HG02943 (cell line): Measurements from ENCODE around the gene TXNRD1.

Experiments
- ATAC-seq: cut with Tn5 transposase; IDR thresholded peaks from one replicate; pipeline ENCODE4 v1.9.1; 2021; ENCODE audit warnings: mild to moderate bottlenecking, low read depth, moderate library complexity; ENCODE audit not compliant: unreplicated experiment

The TXNRD1 gene

GRCh38 chr12:104360157-104360556 is 144.6 kb downstream of the TXNRD1 start:
- ATAC-seq: no peak

- no peak for ATAC-seq
Observed at GRCh38 chr12:104360983-104361707, 145.6 kb downstream of the TXNRD1 start.

- no peak for ATAC-seq
Observed at GRCh38 chr12:104365921-104366410, 150.4 kb downstream of the TXNRD1 start.

GRCh38 chr12:104369708-104370107 is 154.1 kb downstream of the TXNRD1 start:
- no peak for ATAC-seq

- no peak for ATAC-seq
Observed at GRCh38 chr12:104371043-104371870, 155.7 kb downstream of the TXNRD1 start.

GRCh38 chr12:104372061-104372720 is 156.6 kb downstream of the TXNRD1 start:
- no peak for ATAC-seq

GRCh38 chr12:104372721-104373335 is 157.2 kb downstream of the TXNRD1 start:
- no peak for ATAC-seq

- no peak for ATAC-seq
Observed at GRCh38 chr12:104374071-104374470, 158.5 kb downstream of the TXNRD1 start.

- no peak for ATAC-seq
Observed at GRCh38 chr12:104374806-104375205, 159.2 kb downstream of the TXNRD1 start.

- no peak for ATAC-seq
Observed at GRCh38 chr12:104375775-104376174, 160.2 kb downstream of the TXNRD1 start.

- ATAC-seq: no peak
Observed at GRCh38 chr12:104376650-104377513, 161.3 kb downstream of the TXNRD1 start.

GRCh38 chr12:104377514-104377812 is 161.9 kb downstream of the TXNRD1 start:
- ATAC-seq: no peak

GRCh38 chr12:104378427-104378826 is 162.8 kb downstream of the TXNRD1 start:
- no peak for ATAC-seq

- no peak for ATAC-seq
Observed at GRCh38 chr12:104381341-104381730, 165.8 kb downstream of the TXNRD1 start.

GRCh38 chr12:104381731-104382480 is 166.3 kb downstream of the TXNRD1 start:
- ATAC-seq: peak; percentile 69

GRCh38 chr12:104384141-104384880 is 168.7 kb downstream of the TXNRD1 start:
- no peak for ATAC-seq

GRCh38 chr12:104385510-104385909 is 169.9 kb downstream of the TXNRD1 start:
- no peak for ATAC-seq

- ATAC-seq: no peak
Observed at GRCh38 chr12:104386461-104386860, 170.9 kb downstream of the TXNRD1 start.

GRCh38 chr12:104387190-104387589 is 171.6 kb downstream of the TXNRD1 start:
- ATAC-seq: no peak
